HG02763 (cell line): ENCODE measurements around the gene NFKBIE.

ENCODE experiments used
- ATAC-seq: cut with Tn5 transposase; IDR thresholded peaks from one replicate; pipeline ENCODE4 v1.9.1; 2021; ENCODE audit warnings: mild to moderate bottlenecking, moderate library complexity; ENCODE audit not compliant: unreplicated experiment

Gene NFKBIE

DNA sequence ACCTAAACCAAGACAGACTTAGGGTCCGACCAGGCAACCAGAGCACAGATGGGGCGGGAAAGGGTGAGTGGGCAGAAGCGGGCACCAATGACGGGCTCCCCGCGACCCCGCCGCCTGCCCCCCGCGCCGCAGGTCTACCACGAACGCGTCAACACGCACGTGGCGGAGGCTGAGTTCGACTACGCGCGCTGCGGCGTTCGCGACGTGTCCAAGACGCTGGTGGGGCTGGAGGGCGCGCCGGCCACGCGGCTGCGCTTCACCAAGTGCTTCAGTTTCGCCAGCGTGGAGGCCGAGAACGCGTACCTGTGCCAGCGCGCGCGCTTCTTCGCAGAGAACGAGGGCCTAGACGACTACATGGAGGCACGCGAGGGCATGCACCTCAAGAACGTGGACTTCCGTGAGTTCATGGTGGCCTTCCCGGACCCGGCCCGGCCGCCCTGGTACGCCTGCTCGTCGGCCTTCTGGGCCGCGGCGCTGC is 10.0 kb upstream of the NFKBIE start:
- no peak for ATAC-seq

DNA sequence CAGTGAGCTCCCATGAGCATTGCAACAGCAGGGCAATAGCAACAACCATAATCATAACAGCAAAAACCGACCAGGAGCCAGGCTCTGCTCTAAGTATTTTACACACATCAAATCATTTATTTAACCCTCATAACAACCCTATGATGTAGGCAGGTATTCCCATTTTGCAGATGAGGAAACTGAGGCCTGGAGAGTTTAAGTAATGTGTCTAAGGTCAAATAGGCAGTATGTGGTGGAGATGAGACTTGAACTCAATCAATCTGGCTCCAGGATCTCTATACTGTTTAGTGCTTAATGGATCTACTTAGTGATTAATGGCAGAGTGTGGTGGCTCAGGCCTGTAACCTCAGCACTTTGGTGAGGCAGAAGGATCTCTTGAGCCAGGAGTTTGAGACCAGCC is 8.3 kb upstream of the NFKBIE start:
- ATAC-seq: no peak

DNA sequence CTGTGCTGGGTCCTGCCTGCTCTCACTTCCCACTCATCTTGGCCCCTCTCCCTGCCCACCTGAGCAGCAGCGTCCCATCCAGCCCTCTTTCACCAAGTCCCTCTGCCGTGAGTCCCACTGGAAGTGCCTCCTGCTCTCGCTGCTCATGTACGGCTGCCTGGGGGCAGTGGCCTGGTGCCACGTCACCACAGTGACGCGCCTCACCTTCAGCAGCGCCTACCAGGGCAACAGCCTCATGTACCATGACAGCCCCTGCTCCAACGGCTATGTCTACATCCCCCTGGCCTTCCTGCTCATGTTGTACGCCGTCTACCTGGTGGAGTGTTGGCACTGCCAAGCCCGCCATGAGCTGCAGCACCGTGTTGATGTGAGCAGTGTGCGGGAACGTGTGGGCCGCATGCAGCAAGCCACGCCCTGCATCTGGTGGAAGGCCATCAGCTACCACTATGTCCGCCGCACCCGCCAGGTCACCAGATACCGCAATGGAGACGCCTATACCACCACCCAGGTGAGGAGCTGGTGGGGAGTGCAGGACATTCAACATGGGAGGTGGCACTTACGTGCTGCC is 7.7 kb upstream of the NFKBIE start:
- no peak for ATAC-seq

DNA sequence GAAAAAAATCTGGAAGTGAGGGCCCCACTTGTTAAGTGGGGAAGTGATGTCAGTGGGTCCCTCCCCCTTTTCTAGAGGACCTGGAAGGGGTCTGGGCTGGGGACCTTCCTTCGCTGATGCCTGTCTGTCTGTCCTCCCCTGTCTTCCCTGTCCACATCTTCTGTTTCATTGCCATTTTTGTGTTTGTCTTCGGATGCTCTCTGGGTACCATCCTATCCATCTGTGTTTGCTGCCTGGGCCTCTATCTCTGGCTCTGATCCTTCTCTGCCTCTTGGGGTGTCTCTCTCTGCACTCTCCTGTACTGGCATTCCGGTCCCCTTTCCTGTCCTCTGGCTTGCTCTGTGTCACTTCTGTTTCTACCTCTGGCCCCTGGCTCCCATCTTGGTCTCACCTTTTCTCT is 7.2 kb upstream of the NFKBIE start:
- ATAC-seq: no peak

DNA sequence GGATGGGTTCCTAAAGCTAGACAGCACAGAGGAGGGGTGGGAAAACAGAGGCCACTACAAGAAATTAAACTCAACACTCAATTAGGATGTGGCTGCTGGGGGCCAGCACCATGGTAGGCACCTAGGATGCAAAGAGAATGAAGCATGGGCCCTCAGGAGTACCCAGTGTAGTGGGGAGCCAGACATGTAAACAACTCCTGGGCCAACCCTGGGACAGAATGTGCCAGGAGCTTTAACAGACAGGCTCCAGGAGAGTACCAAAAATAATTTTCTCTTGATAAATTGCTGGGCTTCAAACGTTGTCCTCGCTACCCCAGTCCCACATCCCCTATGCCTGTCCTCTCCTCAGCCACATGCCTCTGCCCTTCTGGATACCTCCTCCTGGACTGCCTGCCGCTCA is 6.6 kb upstream of the NFKBIE start:
- ATAC-seq: no peak

DNA sequence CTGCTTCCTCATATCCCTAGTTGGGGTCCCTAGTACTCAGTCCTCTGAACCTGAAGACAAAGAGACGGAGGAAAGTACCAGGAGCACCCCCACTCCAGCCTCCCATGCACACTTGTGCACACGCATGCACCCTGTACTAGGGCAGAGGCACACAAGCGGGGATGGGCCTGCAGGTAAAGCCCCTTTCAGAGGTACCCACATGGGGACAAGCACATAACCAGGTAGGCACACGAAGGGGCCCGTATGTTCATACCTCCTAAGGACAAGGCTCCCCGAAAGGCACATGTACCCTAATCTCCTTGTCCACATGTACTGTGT is 6.0 kb upstream of the NFKBIE start:
- ATAC-seq: no peak

DNA sequence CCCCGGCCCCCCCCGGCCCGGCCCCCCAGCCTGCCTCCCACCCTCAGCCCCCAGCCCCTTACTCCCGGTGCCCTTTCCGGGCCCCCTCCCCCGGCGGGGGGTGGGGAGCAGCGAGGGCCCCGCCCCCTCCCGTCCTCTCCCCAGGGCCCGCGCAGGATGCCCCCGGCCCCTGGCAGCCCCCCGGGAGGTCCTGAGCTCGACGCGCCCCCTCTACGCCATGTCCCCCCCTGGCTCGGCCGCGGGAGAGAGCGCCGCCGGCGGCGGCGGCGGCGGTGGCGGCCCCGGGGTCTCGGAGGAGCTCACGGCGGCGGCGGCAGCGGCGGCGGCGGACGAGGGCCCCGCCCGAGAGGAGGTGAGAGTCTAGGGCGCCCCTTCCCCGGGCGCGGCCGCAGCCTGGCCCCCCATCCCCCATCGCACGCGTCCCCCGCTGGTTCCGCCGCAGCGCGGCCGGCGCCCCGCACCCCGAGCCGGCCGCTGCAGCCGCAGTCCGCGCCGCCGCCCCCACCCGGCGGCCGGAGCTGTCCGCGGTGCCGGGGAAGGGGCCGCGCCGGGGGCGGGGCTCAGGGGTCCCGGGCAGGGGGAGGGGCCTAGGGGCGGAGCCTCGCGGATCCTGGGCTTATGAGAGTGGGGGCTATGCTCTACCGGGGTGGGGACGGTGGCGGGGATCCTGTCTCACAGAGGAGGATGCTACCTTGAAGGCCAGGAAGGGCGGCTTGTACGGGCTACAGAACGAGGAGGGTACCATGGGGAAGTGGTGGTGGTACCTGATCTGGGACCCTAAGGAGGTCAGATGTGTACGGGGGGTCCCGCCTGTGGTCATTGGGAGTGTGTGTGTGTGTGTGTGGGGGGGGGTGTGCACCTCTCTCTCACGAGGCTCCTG is 5.4 kb upstream of the NFKBIE start:
- no peak for ATAC-seq

DNA sequence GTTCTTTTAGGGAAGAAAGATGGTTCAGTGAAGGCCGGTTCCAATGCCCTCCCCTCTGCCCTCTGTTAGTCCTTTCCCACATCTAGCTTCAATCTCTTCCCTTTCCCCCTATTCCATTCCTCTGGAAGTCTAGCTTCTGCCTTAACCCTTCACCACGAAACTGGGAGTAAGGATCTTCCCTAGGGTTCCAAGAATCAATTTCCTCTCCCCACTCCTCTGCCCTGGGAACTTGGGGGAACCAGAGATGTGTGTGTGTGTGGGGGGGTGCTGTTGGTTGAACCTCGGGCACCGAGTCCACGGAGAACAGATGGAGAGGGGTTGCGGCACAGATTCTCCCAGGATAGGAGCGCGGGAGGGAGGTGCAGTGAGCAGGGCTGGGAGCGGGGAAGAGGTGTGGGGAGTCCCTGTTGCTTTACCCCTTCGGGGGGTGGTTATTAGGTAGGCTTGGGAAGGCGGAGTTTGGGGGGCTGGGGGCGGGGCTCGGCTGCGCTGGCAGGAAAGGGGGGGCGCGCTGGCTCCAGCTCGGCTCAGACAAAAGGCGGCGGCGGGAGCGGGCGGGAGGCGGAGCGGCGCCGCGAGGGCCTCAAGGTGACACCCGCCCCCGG is 4.7 kb upstream of the NFKBIE start, which contains the start of gene TMEM151B:
TMEM151B (plus strand) TSS at position 530 of the 605 bp plus-strand sequence. CDS start 293 bp downstream, outside the sequence.
- ATAC-seq: no peak

DNA sequence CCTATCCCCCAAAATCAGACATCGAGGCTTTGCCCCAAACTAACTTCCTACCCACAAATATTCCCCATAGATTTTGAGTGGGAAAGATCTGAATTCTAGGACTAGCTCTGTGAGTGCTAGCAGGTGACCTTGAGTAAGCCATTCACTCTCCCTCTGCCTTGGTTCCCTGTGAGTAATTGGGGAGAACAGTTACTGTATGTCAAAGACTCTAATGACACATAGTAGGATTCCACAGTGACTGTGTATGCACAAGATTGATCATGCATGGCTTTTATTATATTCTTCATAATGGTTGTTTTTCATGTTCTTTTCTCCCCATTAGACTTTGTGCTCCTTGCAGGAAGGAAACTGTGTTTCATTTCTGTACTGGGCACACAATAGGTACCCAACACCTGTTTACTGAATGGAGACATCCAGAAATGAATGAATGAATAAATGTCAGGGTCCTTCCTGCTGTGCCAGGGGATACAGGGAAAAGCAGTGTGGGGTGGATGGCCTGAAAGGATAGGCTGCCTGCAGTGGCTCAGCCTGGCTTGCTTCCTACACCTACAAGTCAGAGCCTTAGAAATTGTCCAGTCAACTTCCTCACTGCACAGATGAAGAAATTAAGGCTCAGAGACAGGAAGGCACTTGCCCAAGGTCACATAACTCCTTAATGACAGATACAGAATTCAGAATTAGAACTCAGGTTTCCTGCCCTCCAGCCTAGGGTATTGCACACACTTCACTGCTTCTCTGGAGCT is 4.0 kb upstream of the NFKBIE start:
- ATAC-seq: no peak

DNA sequence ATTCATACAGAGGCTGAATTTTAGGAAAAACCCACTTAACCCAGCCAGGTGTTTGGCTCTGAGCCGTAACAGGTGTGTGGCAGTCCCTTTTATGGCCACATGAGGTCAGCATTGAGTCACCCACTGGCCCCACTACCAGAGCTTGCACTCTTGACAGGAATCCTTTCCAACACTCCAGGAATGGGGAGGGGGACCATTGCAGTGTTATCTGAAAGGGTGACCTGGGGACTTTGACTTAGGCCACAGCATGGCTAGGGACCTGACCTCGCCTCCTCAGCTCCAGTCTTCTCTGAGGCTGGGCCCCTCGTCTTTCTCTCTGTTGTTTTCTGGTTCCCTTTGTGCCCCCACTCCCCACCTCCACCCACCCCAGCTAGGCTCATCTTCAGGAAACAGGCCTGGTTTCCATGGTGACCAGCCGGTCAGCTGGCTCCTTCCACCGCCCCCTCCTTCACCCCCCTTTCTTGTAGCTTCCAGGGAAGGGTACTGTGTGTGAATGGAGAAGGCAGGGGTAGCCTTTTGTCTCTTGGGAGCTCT is 2.8 kb upstream of the NFKBIE start:
- no peak for ATAC-seq

DNA sequence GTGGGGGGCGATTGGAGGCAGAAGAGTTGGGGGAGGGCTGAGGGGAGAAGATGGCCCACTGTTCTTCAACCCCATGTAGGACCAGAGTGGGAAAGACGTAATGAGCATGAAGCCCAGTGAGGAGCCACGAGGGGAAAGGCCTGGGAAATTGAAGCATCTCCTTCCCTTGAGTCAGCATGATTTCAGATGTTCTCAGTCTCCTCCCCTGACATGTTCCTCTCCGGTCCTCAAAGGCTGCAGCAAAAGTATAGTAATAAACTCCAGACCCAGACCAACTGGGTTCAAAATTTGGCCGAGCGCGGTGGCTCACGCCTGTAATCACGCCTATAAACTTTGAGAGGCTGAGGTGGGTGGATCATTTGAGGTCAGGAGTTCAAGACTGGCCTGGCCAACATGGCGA is 1.9 kb upstream of the NFKBIE start:
- no peak for ATAC-seq

DNA sequence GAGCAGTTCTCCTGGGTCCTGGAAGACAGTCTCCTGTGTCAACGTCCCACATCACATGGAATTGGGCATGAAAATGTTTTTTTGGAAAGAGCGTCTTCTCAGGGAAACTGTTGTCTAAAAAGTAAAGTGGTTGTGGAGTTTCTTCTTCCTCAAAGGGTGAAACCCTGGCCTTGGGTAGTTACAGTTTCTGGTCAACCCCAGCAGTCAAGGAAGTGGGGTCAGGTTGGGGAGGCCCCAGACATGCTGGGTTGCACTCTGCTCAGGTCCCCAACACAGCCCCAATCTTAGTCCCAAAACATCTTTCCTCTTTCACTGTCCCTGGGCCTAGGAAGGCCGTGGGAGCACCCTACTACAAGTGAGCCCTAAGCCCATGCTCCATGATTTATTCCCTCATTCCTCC is 996 bp upstream of the NFKBIE start:
- ATAC-seq: no peak

DNA sequence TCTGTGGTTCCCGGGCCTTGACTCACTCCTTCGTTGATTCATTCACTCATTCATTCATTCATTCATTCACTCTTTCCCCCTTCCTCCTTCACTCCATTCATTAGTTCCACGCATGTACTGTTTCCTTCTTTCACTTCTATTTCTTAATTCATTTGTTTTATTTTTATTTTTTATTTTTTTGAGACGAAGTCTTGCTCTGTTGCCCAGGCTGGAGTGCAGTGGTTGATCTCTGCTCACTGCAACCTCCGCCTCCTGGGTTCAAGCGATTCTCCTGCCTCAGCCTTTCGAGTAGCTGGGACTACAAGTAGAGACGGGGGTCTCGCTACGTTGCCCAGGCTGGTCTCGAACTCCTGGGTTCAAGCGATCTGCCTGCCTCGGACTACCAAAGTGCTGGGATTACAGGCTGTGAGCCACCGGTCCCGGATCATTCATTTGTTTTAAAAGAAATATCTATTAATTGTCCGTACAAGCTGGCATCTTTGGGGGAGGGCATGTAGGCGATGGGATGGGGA is 427 bp upstream of the NFKBIE start:
- ATAC-seq: no peak

DNA sequence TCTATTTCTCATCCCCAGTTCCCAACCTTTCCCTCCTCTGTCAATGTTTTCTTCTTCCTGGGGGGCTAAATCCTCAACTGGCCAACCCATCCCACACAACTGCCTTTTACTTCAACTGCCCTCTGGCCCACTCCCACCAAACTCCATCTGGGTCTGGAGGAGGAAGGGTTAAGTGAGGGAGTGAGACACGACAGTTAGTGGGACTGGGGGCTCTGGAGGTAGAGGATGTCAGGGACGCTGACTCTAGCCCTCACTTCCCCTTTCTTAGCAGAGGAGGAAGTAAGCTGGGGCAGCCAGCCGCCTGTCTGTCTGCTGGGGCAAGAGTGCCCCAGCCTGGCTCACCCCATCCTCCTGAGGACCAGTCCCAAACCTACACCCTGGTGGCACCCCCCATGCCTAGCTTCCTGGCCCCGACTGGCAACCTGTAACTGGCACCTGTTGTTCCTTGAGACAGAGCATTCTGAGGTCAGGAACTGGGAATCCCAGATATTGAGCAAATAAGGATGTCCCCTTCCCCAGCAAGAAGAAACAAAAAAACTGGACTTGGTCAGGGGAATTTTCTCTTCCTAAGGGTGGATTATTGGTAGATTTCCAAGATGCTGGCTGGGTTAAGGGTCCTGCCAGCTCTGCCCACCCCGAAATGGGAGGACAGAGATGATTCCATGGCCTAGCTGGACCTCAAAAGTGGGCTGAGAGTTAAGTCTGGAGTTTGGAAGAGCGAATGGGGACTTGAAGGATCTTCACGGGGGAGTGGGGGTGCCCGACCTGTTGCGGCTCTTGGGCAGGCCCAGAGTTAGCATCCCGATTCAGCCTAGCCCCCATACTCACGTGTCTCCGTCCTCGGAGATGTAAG is 971 bp downstream of the NFKBIE start:
- no peak for ATAC-seq

DNA sequence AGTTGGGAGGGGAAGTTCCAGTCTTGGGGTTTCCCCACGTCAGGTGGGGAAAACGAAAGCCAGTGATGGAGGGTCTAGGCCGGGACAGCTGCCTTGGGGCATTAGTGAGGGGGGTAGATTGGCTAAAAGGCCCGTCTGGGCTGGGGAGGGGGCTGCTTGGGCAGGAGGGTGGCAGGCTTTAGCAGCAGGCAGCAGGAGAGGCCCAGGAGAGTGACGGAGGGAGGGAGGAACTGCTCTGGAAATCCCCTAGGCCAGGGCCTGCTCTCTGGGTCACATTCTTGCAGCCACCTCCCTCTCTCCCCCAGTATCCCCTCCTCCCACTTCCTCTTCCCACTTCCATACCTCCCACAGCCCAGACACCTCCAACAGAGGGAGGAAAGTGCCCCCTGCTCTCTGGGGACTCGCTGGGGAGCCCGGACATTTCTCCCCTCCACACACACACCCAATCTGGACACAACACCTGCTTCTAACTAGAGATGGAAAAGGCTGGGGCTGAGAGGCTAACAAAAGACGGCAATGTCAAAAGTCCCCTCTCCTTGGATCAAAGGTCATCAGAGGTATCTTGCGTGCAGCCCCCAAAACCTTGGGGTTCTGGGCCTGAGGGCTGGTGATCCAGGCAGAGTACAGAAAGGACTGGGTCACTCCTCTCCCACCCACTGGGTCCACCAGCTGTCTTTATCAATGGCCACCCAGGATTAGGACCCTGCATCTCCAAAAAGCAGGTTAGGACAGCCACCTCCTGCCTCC is 1.8 kb downstream of the NFKBIE start:
- no peak for ATAC-seq

DNA sequence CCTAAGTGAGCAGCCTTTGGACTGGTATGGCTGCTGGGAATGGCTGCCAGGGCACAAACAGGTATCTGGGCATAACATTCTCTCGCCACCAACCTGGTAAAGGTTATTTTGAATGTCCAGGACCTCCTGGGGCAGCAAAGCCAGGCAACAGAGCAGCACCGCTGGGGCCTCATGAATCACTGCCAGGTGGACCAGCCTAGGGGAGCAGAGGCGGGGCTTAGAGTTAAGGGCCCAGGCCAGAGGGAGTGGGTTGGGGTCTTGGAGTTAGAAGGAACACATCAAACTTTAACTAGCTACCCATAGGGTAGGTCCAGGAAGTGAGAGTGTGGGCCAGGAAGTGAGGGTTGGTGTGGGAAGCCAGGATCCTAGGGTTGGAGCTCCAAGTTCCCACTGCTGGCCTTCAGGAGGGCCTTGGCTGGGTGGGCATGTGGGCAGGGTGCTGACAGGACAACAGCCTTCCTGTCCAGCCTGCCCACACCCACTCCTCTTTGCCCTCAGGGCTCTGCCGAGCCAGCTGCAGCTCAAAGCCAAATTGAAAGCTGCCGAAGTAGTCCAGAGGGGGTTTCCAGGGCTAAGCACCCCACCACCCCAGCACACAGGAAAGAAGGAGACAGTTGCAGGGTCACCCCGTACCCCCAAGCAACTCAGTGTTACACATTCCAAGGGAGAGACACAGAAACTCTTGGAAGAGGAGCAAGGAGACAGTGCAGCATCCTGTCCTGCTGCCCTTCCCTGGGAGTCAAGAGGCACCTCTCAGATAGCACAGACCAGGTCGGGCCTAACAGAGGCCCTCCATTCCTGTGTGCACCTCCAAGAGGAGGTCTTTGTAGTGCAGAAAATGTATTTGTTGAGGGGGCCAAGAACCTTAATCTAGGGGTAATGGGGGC is 2.6 kb downstream of the NFKBIE start:
- ATAC-seq: no peak

DNA sequence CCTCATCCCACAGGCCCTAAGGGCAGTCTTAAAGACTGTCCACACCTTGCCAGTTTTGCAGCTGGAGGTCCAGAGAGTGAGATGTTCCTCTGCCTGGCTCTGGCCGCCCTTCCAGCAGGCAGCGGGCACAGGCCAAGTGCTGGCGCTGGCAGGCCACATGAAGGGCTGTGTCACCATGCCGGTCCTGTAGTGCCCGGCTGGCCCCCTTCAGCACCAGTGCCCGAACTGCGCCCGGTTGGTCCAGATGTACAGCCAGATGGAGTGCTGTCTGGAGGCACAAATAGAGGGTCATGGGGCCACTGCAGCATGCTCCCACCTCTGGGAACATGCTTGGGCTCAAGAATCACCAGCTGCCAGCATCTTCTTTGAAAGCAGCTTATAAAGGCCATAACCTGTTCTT is 3.8 kb downstream of the NFKBIE start:
- no peak for ATAC-seq
